ENCODE measurements around the gene SMC3.
"Not testable (repeated sequence)": the region's sequence is repeated elsewhere in the genome, so short reads cannot be mapped to it uniquely, and the experiment has no call there.

The SMC3 gene

DNA sequence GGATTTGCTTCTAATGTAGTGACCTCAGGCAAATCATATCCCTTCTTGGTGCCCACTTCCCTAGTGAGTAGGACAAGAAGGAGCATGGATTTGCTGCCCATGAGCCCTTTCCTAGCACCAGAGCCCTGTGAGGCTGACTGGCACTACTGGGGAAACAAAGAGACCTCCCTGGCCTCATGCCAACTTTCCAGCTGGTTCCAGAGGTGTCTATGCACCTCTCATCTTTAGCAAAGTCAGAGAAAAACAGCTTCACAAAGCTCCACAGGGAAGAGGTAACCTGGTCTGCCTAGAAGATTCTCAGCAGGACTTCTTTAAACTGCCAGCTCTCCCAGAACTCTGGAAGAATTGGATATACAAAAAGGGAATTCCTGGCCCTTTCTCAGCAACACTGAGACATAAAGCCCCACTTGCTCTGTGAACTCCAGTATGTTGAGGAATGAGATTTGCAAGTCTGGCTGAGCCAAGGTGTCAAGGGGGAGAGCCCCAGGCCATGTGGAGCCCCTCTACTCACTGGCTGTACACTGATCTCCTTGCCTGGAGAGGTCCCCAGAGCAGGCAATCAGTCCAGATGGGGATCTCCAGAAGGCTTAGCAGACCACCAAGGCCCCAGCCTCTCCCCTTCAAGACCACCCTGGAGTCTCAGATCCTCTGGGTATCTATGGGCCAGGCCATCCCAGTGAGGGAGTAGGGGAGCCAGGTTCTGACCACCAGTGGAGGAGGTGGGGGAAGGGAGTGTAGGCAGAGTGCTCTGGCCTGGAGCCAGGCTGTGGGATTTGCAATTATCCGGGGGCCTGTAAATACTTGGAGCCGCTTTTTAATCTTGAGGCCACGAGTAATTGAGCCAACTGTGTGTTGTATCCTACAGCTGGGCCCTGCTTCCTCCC is 52.3 kb downstream of the SMC3 start:
- in situ Hi-C loops (cut with MboI; ENCODE audit: low sequenced_read_pairs), result no loop called here

- in situ Hi-C loops (cut with MboI; ENCODE audit: low sequenced_read_pairs), result no loop called here
Measured at GRCh38 chr10:110620398-110620719, 52.9 kb downstream of the SMC3 start.

DNA sequence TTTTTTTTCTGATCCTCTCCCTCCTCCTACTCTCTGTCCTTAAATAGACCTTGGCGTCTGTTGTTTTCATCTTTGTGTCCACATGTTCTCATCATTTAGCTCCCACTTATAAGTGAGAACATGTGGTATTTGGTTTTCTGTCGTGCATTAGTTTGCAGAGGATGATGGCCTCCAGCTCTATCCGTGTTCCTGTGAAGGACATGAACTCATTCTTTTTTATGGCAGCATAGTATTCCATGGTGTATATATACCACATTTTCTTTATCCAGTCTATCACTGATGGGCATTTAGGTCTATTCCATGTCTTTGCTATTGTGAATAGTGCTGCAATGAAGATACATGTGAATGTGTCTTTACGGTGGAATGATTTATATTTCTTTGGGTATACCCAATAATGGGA is 55.8 kb downstream of the SMC3 start:
- in situ Hi-C loops (cut with MboI; ENCODE audit: low sequenced_read_pairs), result not testable (repeated sequence)

- in situ Hi-C loops (cut with MboI; ENCODE audit: low sequenced_read_pairs), result no loop called here
Measured at GRCh38 chr10:110625356-110625894, 57.9 kb downstream of the SMC3 start.

DNA sequence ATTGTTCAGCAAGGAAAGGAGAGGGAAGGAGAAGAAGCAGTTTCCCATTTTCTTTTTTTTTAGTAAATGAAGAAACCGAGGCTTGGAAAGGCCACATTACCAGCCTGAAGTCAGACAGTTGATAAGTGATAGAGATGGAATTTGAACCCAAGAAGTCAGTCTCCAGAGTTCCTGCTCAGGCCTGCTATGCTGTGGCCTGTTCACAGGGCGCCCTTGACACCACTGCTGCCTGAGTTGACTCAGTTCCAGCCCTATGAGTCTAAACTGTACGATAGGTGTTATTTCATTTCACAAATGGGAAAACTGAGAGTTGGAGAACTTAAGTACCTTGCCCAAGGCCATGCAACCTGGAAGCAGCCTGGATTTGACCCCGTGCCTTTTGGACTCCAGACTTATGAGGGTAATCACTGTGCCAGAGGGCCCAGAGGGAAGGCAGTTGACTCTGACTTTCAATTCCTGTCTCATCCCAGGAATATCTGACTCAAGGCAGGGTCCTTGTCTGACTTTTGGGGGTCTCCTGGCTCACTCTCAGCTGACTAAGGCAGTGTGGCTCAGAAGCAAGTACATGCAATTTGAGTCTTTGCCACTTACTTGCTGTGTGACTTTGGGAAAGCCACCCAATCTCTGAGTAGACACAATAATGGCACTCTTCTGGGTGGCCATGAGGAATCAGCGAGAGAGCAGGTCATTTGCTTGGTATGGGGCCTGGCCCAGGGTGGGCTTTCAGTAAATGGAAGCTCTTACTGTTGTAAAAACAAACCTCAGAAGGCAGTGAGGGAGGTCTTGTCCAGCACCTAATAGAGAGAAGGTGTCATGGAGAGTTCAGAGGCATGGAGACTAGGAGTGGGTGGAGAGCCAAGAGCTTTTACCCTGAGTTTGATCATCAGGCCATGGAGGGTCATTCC is 58.7 kb downstream of the SMC3 start:
- in situ Hi-C loops (cut with MboI; ENCODE audit: low sequenced_read_pairs), result no loop called here

DNA sequence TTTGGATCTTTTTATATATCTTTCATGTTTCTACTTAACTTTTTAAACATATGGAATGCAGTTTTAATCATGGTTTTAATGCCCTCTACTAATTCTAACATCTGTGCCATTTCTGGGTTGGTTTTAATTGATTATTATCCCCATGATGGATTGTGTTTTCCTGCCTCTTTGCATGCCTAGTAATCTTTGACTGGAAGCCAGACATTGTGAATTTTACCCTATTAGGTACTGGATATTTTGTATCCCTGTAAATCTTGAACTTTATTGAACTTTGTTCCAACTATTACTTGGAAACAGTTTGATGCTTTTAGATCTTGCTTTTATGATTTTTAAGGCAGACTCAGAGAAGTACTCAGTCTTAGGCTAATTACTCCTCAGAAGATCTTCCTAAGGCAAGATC is 60.7 kb downstream of the SMC3 start:
- in situ Hi-C loops (cut with MboI; ENCODE audit: low sequenced_read_pairs), result no loop called here

- in situ Hi-C loops (cut with MboI; ENCODE audit: low sequenced_read_pairs), result no loop called here
Measured at GRCh38 chr10:110629680-110630191, 62.2 kb downstream of the SMC3 start.

DNA sequence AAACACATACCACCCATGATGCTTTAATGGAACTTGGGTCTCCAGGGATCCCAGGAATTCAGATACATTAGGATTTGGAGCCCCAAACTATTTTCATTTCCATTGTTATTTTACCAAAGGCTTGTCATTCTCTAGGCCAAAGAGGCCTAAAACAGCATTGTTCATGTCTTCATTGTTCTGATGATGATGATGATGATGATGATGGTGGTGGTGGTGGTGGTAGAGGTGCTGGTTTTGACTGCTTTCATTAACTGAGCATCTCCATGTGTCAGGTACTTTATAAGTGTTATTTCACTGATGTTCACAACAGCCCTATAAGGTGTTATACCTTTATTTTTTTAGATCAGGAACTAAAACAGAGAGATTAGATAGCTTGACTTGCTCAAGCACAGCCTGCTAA is 64.4 kb downstream of the SMC3 start:
- in situ Hi-C loops (cut with MboI; ENCODE audit: low sequenced_read_pairs), result no loop called here

GRCh38 chr10:110632591-110633215 is 65.2 kb downstream of the SMC3 start:
- in situ Hi-C loops (cut with MboI; ENCODE audit: low sequenced_read_pairs), result no loop called here

DNA sequence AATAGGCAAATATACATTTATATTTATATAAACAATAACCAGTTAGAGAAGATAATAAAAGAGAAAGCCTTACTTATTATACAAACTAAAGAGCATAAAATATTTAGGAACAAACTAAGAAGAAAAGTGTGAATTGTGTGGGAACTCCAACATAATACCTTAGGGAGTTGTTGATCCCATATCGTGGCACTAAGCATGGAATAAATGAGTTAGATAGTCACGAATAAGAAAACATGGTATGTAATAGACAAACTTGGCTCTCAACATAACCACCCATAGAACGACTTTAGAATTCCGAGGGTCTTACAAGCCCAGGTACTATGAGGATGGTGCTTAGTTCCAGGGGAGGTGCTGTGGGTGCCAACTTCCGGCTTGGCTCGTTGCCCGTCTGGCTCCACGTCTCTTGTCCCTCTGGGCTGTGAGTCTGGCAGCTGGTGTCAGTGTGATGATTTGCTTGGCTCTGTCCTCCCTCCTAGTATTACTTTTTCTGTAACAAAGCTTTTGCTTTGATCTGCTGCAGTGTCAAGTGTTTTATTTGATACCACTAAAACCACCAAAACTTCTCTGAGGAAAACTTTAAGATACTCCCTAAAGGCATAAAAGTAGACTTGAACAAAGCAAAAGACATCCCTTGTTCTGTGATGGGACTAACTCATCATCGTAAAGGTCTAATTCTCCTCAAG is 67.2 kb downstream of the SMC3 start:
- in situ Hi-C loops (cut with MboI; ENCODE audit: low sequenced_read_pairs), result no loop called here

DNA sequence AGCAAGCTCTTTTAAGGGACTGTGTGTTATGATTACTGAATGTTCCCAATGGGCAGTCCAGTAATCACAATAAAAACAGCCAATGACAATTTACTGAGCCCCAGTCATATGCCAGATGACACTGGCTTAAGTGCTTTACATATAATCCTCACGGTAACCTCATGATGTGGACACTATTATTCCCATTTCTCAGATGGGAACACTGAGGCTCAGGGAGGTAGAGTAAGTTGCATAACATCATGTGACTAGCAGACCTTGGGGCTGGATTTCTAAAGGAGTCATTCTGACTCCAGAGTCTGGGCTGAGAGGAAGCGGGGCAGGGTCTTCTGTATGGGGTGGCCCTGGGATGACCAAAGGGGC is 69.1 kb downstream of the SMC3 start:
- in situ Hi-C loops (cut with MboI; ENCODE audit: low sequenced_read_pairs), result no loop called here

DNA sequence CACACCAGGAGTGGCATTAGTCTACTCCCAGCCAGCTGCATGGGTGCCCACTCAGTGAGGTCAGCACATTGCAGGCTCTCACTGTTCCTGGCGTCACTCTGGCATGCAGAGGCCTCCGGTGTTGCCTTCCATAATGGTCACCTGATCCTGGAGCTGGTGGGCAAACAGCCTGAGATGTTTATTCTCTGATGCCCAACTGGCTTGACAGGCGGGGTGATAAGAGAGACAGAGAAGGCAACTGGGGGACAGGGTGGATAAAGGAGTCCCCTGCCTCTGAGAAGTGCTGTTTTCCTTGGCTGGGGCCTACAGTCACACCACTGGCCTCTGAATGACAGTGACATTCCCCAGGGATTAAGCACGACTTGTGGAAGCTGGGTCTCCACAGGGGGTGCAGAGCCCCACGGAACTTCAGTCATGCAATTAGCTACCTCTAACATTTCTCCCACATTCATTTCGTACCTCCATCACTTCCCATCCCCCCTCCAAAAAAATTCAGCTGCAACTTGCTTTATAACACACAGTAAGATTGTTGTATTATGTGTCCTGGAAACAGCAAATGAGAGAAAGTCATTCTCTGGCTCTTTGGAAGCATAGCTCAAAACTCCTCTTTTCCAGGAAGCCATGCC is 69.5 kb downstream of the SMC3 start:
- in situ Hi-C loops (cut with MboI; ENCODE audit: low sequenced_read_pairs), result no loop called here

- in situ Hi-C loops (cut with MboI; ENCODE audit: low sequenced_read_pairs), result no loop called here
Measured at GRCh38 chr10:110637558-110638053, 70.1 kb downstream of the SMC3 start.

DNA sequence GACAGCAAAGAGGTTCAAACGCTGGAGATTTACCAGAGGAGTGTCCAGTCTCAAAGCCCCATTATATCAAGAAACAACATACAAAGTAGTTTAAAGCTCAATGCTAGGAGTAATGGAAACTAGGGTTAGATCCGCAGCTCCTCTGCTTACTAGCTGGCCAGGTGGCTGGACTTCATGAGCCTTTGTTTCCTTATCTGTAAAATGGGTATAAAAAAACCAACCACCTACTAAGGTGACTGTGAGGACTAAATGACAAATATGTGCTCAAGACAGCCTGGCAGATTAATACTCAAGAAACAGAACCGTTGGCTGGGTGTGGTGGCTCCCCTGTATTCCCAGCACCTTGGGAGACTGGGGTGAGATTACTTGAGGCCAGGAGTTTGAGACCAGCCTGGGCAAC is 70.8 kb downstream of the SMC3 start:
- in situ Hi-C loops (cut with MboI; ENCODE audit: low sequenced_read_pairs), result no loop called here

GRCh38 chr10:110639046-110639445 is 71.6 kb downstream of the SMC3 start:
- in situ Hi-C loops (cut with MboI; ENCODE audit: low sequenced_read_pairs), result not testable (repeated sequence)

DNA sequence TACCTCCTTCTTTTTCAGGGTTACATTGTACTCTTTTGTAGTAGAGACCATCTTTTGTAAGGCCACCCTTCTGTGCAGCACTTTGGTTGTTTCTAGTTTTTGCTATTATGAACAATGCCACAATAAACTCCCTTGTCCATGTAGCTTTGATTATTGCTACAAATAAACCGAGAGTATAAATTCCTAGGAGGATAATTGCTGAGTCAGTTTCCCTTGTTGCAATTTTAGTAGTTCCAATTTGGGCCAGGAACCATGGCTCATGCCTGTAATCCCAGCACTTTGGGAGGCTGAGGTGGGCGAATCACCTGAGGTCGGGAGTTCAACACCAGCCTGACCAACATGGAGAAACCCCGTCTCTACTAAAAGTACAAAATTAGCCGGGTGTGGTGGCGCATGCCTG is 72.4 kb downstream of the SMC3 start:
- in situ Hi-C loops (cut with MboI; ENCODE audit: low sequenced_read_pairs), result not testable (repeated sequence)

DNA sequence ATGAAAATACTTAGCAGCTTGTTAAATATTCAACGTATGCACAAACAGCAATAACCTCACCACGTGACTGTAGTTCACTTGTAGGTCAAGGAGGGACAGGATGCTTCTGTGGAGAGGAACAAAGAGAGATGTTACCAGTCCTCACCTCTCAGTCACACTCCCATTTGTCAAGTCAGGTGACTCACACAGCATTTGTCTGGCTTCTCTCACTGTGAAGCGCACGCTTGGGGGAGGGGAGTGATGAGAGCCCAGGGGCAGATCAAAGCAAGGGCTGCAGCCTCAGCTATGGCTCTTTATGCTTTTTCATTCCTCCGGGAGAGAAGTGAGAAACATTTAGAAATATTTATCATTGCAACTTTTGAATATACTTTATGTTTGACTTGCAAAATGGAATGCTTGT is 73.8 kb downstream of the SMC3 start:
- in situ Hi-C loops (cut with MboI; ENCODE audit: low sequenced_read_pairs), result no loop called here

DNA sequence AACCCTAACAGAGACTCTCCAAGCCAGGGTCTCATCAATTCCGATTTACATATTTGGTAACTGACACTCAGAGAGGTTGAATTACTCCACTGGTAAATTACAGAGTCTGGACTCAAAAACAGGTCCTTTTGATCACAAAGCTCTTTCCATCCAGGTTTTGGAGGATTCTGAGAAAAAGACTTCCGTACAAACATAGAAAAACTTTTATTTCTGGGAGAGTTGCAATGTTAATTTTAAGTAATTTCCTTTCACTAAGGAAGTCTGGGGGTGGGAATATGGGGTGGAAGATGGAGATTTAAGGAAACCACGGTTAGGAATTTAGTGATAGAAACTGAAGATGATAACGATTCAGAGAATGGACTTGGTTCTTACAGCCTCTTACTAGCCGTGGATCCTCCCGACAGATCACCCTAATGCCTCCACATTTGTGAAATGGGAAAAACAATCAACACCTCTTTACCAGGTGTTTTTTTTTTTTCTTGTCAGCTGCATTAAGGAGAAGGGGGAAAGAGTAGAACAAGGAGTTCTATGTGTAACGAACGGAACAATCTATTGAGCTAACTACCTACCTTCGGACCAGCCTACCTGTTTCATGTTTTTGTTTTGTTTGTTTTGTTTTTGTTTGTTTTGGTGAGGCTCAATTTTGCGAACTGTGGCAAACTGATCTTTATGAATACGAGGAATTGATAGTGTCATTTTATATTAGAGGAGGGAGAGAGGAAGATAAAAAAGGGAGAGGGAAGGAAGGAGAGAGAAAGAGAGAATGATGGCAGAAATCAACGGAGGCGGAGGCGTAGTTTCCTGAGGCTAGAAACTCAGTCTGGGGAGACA is 74.9 kb downstream of the SMC3 start:
- in situ Hi-C loops (cut with MboI; ENCODE audit: low sequenced_read_pairs), result no loop called here

DNA sequence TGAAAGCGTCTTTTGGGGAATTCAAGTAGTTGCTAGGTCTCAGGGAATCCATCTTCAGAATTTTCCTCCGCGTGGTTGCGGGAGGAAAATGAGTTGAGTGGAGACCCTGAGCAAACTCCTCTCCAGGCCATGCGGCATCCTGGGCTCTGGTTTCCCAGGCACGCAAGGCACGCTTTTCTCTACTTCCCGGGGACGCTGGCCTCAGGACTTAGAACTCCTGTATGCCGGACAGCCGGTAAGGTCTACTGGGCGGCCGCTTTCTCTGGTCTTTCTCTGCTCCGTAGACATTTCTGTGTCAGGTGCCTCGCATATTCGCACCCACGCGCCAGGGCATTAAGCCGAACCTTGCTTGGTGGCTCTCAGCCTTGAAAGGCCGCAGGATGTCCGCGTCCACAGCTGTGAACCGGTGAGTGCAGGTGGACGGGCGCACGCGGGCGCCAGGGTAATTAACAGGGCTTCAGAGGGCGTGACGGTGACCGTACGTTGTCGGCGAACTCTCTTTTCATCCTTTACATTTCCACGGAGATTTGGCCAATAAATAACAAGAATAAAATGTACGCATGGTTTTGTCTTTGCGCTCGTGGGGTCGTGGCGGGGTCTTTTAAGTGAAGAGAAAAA is 75.6 kb downstream of the SMC3 start:
- in situ Hi-C loops (cut with MboI; ENCODE audit: low sequenced_read_pairs), result no loop called here

Measured in hTERT RPE-1 (cell line).